Mucosa of rectum (tissue), 2 donors: ENCODE results near the gene SLC1A2.

Experiments
- H3K27ac ChIP-seq, 2 donors: one replicate each; pipeline ENCODE4 v1.7.0; 2013; ENCODE audit warnings: inconsistent platforms in 2 of 2, low read depth in 2 of 2, low read length in 2 of 2
- H3K27me3 ChIP-seq, 2 donors: one replicate each; pipeline ENCODE4 v1.7.0; 2013; ENCODE audit warnings: low read length in 2 of 2; ENCODE audit not compliant: control insufficient read depth in 2 of 2, insufficient read depth in 2 of 2
- H3K36me3 ChIP-seq, 2 donors: one replicate each; pipeline ENCODE4 v1.7.0; 2013; ENCODE audit warnings: low read length in 2 of 2; ENCODE audit not compliant: control insufficient read depth in 2 of 2, insufficient read depth in 2 of 2
- H3K4me1 ChIP-seq, 2 donors: one replicate each; pipeline ENCODE4 v1.7.0; 2013; ENCODE audit warnings: low read length in 2 of 2, mild to moderate bottlenecking in 1 of 2; ENCODE audit not compliant: control insufficient read depth in 2 of 2, insufficient read depth in 2 of 2
- H3K4me3 ChIP-seq, 2 donors: one replicate each; pipeline ENCODE4 v1.7.0; 2013; ENCODE audit warnings: low read length in 2 of 2
- H3K9ac ChIP-seq, 2 donors: one replicate each; pipeline ENCODE4 v1.7.0; 2013; ENCODE audit warnings: low read length in 2 of 2, low read depth in 1 of 2, mild to moderate bottlenecking in 1 of 2
- H3K9me3 ChIP-seq, 2 donors: one replicate each; pipeline ENCODE4 v1.7.0; 2013; ENCODE audit warnings: low read length in 2 of 2; ENCODE audit not compliant: control insufficient read depth in 2 of 2
- donor health status: healthy.
- donor health status: Normal muscosa, but diverticular disease.

Gene SLC1A2

GRCh38 chr11:35275786-35276170 is 143.6 kb downstream of the SLC1A2 start:
- no peak overlapping the region for H3K4me3 ChIP-seq
- no peak overlapping the region for H3K9ac ChIP-seq
- no peaks in the 10 kb centered on the region for H3K36me3 ChIP-seq
- no peak overlapping the region for H3K27ac ChIP-seq
- H3K9me3 ChIP-seq, result no peaks in the 10 kb centered on the region
- H3K27me3 ChIP-seq, result no peaks in the 10 kb centered on the region
- peaks cover 0 to 11% of the 10 kb centered on the region in 2 donors for H3K4me1 ChIP-seq

DNA sequence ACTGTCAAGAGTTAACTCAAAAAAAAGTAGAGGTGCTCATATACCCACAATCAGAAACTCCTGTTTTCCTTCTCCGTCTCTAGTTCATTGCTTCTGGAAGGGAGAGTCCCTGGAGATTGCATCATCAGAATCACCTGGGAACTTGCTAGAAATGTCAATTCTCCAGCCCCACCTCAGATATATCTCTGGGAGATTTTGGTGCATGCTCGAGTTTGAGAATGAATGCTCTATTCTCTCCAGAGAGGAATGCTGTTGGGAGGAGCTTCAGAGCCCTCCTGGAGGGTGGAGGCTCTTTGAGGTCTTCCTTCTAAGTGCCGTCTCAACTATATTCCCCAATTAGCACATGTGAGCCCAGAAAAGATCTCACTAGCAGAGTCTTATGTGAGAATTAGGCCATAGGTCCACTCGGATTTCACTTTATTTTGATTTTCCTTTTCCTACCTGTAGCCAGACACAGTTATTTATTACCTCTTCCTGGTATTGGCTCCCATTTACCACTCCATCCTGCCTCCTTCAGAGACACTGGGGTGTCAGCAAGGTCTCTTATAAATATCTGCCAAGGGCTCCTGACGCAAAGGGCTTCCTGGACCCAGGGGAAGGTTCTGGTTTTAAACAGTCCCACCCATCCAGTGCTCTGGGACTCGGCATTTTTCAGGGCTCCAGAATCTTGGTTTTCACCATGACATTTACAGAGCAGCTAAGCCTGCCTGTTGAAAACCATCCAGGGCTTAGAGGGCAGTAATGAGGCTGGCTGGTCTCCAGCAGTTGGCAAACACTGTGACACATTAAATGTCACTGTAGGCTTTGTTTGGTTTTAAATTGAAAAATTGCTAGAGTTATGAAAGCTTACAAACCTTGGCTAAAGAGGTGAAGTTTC is 144.2 kb downstream of the SLC1A2 start:
- Histone ChIP-seq H3K9me3 (no peaks in the 10 kb centered on the region), H3K27ac (no peak overlapping the region), H3K27me3 (no peaks in the 10 kb centered on the region), H3K4me3 (no peak overlapping the region), H3K4me1 (peaks cover 0 to 11% of the 10 kb centered on the region in 2 donors), H3K36me3 (no peaks in the 10 kb centered on the region), H3K9ac (no peak overlapping the region)

- no peaks in the 10 kb centered on the region for H3K27me3 ChIP-seq
- no peak overlapping the region for H3K27ac ChIP-seq
- peaks cover 0 to 11% of the 10 kb centered on the region in 2 donors for H3K4me1 ChIP-seq
These were observed 146.9 kb downstream of the SLC1A2 start for GRCh38 chr11:35272391-35272902.

DNA sequence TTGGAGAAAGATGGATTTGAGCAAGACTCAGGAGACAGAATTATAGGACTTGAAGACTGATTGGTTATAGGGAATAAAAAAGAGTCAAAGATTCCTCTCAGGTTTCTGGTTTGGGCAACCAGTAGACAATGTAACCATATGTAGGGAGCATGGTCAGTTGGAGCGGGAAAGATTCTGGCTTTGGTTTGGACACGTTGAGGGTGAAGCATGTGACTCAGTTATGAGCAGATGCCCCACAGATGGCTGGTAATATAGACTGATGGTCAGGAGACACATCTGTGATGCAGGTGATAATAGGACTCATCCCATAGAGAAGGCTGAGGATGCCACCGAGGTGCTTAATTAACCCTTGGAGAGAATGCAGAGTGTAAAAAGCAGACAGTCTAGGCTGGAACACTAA is 148.3 kb downstream of the SLC1A2 start:
- no peak overlapping the region for H3K27ac ChIP-seq
- peaks cover 0 to 10% of the 10 kb centered on the region in 2 donors for H3K4me1 ChIP-seq
- H3K9ac ChIP-seq, result no peak overlapping the region
- H3K27me3 ChIP-seq, result no peaks in the 10 kb centered on the region
- no peak overlapping the region for H3K4me3 ChIP-seq
- no peaks in the 10 kb centered on the region for H3K36me3 ChIP-seq
- no peaks in the 10 kb centered on the region for H3K9me3 ChIP-seq

More at GRCh38 chr11:35272391-35272902, 146.9 kb downstream of the SLC1A2 start:
- no peaks in the 10 kb centered on the region for H3K9me3 ChIP-seq
- no peak overlapping the region for H3K9ac ChIP-seq
- H3K36me3 ChIP-seq, result no peaks in the 10 kb centered on the region
- H3K4me3 ChIP-seq, result no peak overlapping the region

GRCh38 chr11:35270342-35270741 is 149.0 kb downstream of the SLC1A2 start:
- H3K4me1 ChIP-seq, result peaks cover 0 to 5% of the 10 kb centered on the region in 2 donors

DNA sequence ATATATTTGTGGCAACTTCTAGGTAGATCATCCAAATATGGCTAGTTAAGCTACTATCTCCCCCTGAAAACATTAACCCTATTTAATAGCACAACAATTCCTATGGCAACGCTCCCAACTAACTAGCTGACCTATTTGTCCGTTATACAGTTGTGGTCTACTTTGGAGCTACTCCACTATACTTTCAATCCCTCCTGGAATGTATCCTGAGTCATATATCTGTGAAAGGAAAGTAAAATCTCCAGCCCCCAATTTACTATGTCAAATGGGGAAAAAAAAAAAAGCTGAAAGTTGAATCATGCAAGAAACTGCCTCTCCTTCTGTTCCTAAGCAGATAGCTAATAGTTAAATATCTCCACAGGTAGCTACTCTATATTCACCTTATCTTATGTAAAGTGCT is 151.9 kb downstream of the SLC1A2 start:
- H3K36me3 ChIP-seq, result no peaks in the 10 kb centered on the region
- H3K9ac ChIP-seq, result no peak overlapping the region
- H3K27ac ChIP-seq, result no peak overlapping the region
- H3K4me3 ChIP-seq, result no peak overlapping the region
- H3K9me3 ChIP-seq, result no peaks in the 10 kb centered on the region
- H3K27me3 ChIP-seq, result no peaks in the 10 kb centered on the region
- H3K4me1 ChIP-seq, result no peaks in the 10 kb centered on the region

More at GRCh38 chr11:35270342-35270741, 149.0 kb downstream of the SLC1A2 start:
- Histone ChIP-seq H3K9me3 (no peaks in the 10 kb centered on the region), H3K27me3 (no peaks in the 10 kb centered on the region), H3K36me3 (no peaks in the 10 kb centered on the region), H3K4me3 (no peak overlapping the region), H3K9ac (no peak overlapping the region), H3K27ac (no peak overlapping the region)

GRCh38 chr11:35265755-35266454 is 153.5 kb downstream of the SLC1A2 start:
- H3K9me3 ChIP-seq, result no peaks in the 10 kb centered on the region
- H3K4me1 ChIP-seq, result no peaks in the 10 kb centered on the region
- no peak overlapping the region for H3K27ac ChIP-seq
- no peaks in the 10 kb centered on the region for H3K27me3 ChIP-seq
- no peaks in the 10 kb centered on the region for H3K36me3 ChIP-seq
- H3K4me3 ChIP-seq, result no peak overlapping the region
- no peak overlapping the region for H3K9ac ChIP-seq

- no peaks in the 10 kb centered on the region for H3K36me3 ChIP-seq
- no peaks in the 10 kb centered on the region for H3K9me3 ChIP-seq
- H3K9ac ChIP-seq, result no peak overlapping the region
- H3K27ac ChIP-seq, result no peak overlapping the region
- H3K4me1 ChIP-seq, result no peaks in the 10 kb centered on the region
- H3K27me3 ChIP-seq, result no peaks in the 10 kb centered on the region
- no peak overlapping the region for H3K4me3 ChIP-seq
These were observed 156.6 kb downstream of the SLC1A2 start for GRCh38 chr11:35262735-35263134.

DNA sequence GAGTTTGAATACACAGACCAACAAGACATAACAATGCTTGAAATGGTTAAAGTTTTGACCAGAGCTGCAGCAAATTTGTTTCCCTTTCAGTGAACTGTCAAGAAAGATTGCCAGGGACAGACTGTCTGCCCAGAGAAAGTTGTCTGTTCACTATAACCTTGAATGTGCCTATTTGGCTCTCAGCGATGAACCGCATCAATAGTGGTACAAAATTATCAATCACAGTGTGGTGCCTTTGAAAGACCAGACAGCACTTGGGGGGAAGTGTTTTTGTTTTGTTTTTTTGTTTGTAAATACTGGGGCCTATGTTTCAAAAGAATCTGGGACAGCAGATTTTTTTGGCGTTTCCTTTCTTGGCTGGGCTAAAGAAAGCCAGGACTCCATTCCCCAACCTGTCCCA is 157.3 kb downstream of the SLC1A2 start:
- Histone ChIP-seq H3K36me3 (no peaks in the 10 kb centered on the region), H3K4me1 (no peaks in the 10 kb centered on the region), H3K9ac (no peak overlapping the region), H3K4me3 (no peak overlapping the region), H3K27ac (no peak overlapping the region), H3K9me3 (no peaks in the 10 kb centered on the region), H3K27me3 (no peaks in the 10 kb centered on the region)

DNA sequence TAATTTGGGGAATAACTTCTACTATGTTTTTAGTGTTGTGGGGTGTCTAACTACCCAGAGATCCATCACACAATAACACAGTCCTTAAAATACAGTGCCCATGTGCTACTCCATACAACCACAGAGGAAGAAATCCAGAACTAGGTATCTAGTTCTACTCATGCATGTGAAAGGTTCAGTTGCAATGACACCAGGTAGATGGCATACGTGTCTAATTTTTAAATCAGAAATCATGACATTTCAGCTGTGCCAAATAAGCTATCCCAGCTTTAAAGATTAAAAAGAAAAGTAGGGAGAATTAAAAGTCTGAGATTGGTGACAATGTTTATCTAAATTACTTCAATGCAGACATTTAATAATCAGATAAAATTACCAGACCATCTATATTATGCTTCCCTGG is 158.2 kb downstream of the SLC1A2 start:
- Histone ChIP-seq H3K4me1 (no peaks in the 10 kb centered on the region), H3K4me3 (no peak overlapping the region), H3K27ac (no peak overlapping the region), H3K27me3 (no peaks in the 10 kb centered on the region), H3K9ac (no peak overlapping the region), H3K36me3 (no peaks in the 10 kb centered on the region), H3K9me3 (no peaks in the 10 kb centered on the region)
